HG03521 (cell line): ENCODE results near the gene NECTIN1.
"Not testable (repeated sequence)": the region's sequence is repeated elsewhere in the genome, so short reads cannot be mapped to it uniquely, and the experiment has no call there.

Experiments used
- ATAC-seq: cut with Tn5 transposase; IDR thresholded peaks from one replicate; pipeline ENCODE4 v1.9.1; 2021; ENCODE audit warnings: mild to moderate bottlenecking, moderate library complexity; ENCODE audit not compliant: unreplicated experiment

The NECTIN1 gene

DNA sequence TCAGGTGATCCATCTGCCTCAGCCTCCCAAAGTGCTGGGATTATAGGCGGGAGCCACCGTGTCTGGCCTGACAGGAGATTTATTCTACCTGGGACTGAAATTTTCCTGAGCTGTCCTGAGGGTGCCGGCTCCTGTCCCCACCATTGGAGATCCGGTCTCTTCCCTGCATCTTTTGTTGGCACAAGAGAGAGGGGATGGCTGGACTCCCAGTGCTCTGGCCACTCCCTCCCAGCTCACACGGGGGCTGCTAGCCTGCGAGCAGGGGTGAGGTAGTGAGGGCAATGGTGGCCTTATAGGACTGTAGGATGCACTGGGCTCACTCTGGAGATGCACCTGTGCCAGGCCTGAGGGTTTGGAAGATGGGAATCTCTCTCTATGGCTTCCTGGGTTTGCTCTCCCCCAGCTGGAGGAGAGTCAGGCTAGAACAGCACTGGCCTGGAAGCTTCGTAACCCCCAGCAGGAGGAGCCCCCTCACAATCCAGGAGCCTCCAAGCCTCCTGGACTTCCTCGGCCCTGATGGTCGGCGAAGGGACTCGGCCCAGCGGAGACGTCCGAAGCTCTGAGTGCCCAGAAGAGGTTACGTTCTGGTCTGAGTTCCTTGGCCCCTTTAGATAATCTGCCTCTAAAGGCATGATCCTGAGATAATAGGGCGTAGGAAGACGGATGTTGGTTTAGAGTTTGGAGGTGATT lies 106.4 kb downstream of the NECTIN1 start:
- ATAC-seq = no peak

DNA sequence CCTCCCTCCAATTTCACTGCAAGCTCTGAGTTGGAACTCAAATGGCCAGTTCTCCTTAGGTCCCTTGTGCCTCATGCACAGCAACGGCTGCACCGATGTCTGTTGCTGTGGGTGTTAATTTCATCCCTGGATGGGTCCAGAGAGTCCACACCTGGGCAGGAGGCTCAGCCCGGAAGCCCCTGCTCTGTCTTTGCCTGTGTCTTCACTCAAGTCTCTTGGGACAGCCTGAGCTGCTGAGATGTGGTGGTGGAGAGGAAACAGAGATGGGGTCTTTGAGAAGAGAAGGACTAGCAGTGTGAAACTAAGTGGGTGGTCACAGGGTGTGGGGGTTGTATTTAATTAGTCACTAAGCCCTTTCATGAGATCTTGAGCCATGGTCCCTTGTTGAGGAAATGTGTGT lies 109.3 kb downstream of the NECTIN1 start:
- no peak for ATAC-seq

DNA sequence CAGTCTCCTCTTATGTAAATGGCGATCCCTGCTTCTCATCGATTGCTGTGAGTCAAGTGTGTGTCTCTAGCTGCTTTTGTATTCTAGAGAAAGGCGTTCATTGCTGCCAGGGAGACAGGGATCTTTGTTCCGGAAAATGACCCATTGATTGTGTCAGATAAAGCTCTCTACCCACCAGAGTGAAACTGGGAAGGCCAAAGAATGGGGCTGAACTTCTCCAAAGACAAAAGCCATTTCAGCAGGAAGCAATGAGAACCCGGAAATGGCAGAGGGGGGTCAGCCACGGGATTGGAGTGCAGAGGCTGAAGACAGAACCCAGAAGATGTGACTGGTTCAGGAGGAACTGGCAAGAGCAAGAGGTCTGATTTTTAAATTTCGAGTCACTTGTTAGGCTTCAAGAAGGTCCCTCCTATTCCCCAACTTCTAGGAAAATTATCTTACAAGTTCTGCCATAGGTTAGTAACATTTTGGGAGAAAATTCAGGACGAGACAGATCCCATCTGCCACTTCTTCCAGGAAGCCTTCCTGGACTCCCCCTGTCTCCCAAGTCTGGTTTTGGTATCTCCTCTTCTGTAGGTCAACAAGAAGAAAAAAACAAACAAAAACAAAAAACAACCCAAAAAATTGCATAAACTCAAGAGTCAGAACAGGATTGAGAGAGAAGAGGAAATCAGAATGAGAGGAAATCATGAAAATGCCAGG lies 110.6 kb downstream of the NECTIN1 start:
- ATAC-seq = no peak

- ATAC-seq = no peak
These were observed 111.7 kb downstream of the NECTIN1 start for GRCh38 chr11:119617340-119617713.

DNA sequence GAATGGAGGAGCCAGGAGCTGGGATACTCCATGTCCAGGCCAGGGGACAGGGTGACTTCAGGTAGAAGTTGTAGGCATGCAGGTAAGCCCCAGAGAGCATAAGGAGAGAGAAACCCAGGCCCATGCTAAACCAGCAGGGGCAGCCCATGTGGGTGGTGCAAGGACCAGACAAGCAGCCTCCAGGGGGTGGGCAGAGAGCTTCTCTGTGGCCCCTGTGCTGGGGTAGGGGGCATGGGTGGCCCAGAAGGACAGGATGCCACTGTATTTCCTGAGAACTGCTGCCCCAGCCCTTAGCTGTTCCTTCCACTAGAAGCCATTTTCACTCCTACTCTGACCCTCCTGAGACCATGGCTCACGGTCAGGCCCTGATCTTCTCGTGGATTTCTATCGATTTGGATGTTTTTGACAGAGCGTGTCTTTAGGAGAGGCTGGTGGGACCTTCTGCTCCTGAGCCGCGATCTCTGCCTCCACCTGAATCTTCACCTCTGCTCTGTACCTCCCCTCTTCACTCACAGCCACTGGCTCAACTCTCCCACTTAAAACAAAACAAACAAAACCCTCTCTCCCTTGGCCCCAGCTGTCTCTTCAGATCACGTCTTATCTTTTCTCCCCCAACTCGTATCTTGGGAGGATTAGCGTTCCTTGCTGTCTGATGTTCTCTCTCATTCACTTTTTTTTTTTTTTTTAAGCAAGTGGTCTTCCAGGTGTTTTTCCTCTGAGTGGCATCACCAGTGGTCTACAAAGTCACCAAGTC lies 112.2 kb downstream of the NECTIN1 start:
- no peak for ATAC-seq

DNA sequence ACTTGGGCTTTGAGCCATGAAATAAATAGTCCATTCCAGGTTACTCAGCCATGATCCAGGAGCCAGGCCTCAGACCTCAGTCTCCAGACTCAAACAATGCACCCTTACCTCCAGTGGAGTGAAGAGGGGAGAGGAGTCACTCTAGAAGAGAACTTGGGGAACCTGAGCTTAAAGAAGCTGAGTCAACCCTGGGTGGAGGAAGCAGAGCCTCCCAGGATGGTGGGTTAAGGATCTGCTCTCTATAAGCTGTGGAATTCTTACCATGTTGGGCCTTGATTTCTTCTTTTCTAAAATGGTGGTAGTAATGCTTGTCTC lies 113.2 kb downstream of the NECTIN1 start:
- ATAC-seq = no peak

GRCh38 chr11:119615003-119615881 lies 113.8 kb downstream of the NECTIN1 start:
- ATAC-seq = no peak

- ATAC-seq = no peak
These were observed 114.6 kb downstream of the NECTIN1 start for GRCh38 chr11:119614222-119615002.

GRCh38 chr11:119612814-119613213 lies 116.2 kb downstream of the NECTIN1 start:
- no peak for ATAC-seq

- no peak for ATAC-seq
These were observed 118.1 kb downstream of the NECTIN1 start for GRCh38 chr11:119610836-119611426.

DNA sequence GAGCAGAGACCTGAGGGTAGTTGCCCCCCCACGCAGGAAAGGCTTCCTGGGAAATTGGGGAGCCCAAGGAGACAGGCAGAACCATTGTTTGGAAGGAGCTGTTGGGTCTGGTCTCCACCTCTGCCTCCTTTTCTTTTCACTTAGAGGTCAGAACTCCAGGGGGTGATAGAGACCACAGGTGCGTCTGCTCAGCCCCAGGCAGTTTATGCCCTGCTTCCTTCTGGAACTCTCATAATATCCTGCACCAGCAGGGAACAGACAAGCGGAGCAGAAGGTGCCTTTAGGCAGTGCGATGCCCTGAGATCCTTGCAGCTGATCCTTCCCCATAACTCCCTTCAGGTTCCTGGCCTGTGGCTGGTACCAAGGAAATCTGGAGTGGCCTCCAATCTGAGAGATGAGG lies 120.2 kb downstream of the NECTIN1 start:
- no peak for ATAC-seq

DNA sequence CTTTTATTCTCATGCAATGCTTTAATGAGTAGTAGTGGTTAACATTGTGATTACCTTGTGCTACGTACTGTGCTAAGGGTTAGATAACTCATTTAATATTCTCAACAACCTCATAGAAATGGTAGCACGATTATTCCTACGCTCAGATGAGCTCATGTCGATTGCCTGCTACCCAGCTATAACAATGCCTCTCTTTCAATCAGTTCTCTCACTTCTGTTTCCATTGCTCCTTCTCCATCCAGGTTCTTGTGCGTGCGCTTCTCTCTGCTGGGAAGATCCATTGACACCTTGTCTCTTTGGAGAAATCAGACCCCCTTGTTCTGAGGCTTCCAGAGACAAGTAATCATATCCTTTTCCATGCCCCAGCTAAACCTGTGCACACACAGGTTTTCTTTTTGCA lies 120.8 kb downstream of the NECTIN1 start:
- ATAC-seq = no peak

DNA sequence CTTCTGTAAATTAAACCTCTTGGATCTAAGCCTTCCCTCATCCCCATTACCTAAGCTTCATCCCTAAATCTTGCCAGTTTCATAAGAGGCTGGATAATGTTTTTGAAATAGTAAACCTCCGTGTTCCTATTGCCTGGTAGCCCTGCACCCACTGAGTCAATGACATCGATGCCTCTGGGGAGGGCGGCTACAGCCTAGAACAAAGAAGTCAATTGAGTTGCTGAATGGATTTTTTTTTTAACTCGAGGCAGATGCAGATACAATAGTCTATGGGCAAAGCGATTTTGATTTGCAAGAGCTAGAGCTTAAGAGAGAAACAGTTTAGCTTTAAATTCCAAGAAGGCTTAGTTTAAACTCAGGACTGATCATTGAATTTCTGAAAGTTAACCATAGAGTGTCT lies 121.3 kb downstream of the NECTIN1 start:
- ATAC-seq = no peak

GRCh38 chr11:119605137-119605665 lies 123.8 kb downstream of the NECTIN1 start:
- no peak for ATAC-seq

DNA sequence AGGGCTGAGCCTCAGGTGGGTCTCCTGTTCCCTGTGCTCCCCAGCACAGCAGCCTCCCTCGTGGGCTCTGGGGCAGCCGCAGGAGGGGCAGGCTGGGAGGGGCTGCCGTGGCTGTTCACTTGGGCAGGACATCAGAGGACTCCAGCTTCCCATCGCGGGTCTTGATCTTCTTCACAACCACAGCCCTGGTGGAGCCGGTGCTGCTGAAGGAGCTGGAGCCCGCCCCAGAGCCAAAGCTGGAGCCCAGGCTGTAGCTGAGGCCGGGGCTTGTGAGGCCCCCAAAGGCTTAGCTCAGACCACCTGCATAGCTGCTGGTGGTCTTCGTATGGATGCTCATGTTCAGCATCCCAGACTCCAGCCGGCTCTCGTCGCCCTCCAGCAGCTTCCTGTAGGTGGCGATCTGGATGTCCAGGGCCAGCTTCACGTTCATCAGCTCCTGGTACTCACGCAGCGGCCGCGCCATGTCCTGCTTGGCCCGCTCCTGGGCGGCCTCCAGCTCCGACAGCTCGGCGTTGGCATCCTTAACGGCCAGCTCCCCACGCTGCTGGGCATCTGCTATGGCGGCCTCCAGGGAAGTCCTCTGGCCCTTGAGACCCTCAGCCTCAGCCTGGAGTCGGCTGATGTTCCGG lies 126.1 kb downstream of the NECTIN1 start:
- ATAC-seq = no peak

GRCh38 chr11:119599864-119600541 lies 129.0 kb downstream of the NECTIN1 start:
- ATAC-seq = no peak

- not testable (repeated sequence) for ATAC-seq
These were observed 133.1 kb downstream of the NECTIN1 start for GRCh38 chr11:119595941-119596340.

- ATAC-seq = no peak
These were observed 134.3 kb downstream of the NECTIN1 start for GRCh38 chr11:119594639-119595249.
